NCI-H226 (cell line): ENCODE measurements around the gene ATIC.
"Not testable (repeated sequence)": the region's sequence is repeated elsewhere in the genome, so short reads cannot be mapped to it uniquely, and the experiment has no call there.

Experiments
- DNase-seq: peaks from one replicate; pipeline ENCODE4 v3.0.0-alpha.2; 2015

The ATIC gene

GRCh38 chr2:215311625-215312396 lies at the start of gene ATIC:
ATIC (plus strand) TSS chr2:215312059; CDS start chr2:215312143, 84 bp downstream.
- peak; percentile 84 for DNase-seq

GRCh38 chr2:215262303-215262702 lies 49.6 kb upstream of the ATIC start:
- DNase-seq: no peak

GRCh38 chr2:215262741-215263362 lies 49.0 kb upstream of the ATIC start:
- DNase-seq: no peak

- DNase-seq: no peak
Observed at GRCh38 chr2:215264374-215264773, 47.5 kb upstream of the ATIC start.

- no peak for DNase-seq
Observed at GRCh38 chr2:215269397-215270117, 42.3 kb upstream of the ATIC start.

- DNase-seq: no peak
Observed at GRCh38 chr2:215270118-215270451, 41.8 kb upstream of the ATIC start.

GRCh38 chr2:215271446-215271845 lies 40.4 kb upstream of the ATIC start:
- no peak for DNase-seq

- no peak for DNase-seq
Observed at GRCh38 chr2:215272918-215273317, 38.9 kb upstream of the ATIC start.

GRCh38 chr2:215274829-215275228 lies 37.0 kb upstream of the ATIC start:
- DNase-seq: no peak

- no peak for DNase-seq
Observed at GRCh38 chr2:215275824-215276223, 36.0 kb upstream of the ATIC start.

- peak; percentile 61 for DNase-seq
Observed at GRCh38 chr2:215277944-215278343, 33.9 kb upstream of the ATIC start.

GRCh38 chr2:215280326-215280725 lies 31.5 kb upstream of the ATIC start:
- no peak for DNase-seq

- no peak for DNase-seq
Observed at GRCh38 chr2:215283221-215283620, 28.6 kb upstream of the ATIC start.

- DNase-seq: no peak
Observed at GRCh38 chr2:215286309-215286708, 25.6 kb upstream of the ATIC start.

- no peak for DNase-seq
Observed at GRCh38 chr2:215288112-215288815, 23.6 kb upstream of the ATIC start.

- no peak for DNase-seq
Observed at GRCh38 chr2:215290980-215291599, 20.8 kb upstream of the ATIC start.

- DNase-seq: no peak
Observed at GRCh38 chr2:215293879-215294278, 18.0 kb upstream of the ATIC start.

GRCh38 chr2:215299337-215299859 lies 12.5 kb upstream of the ATIC start:
- DNase-seq: no peak

GRCh38 chr2:215301994-215302393 lies 9.9 kb upstream of the ATIC start:
- no peak for DNase-seq

GRCh38 chr2:215311259-215311624 lies 617 bp upstream of the ATIC start:
- not testable (repeated sequence) for DNase-seq

GRCh38 chr2:215313255-215313613 lies 1.4 kb downstream of the ATIC start:
- no peak for DNase-seq

GRCh38 chr2:215314896-215315295 lies 3.0 kb downstream of the ATIC start:
- no peak for DNase-seq

- DNase-seq: no peak
Observed at GRCh38 chr2:215315301-215315700, 3.4 kb downstream of the ATIC start.
